NCI-H226 (cell line): ENCODE measurements around the gene LARP4B.
A peak's percentile ranks its signal among the peaks of the same experiment; 100 is the strongest.

Experiments
- DNase-seq: peaks from one replicate; pipeline ENCODE4 v3.0.0-alpha.2; 2015

Gene LARP4B

GRCh38 chr10:931326-932318 lies at the start of gene LARP4B:
TSS of gene LARP4B (minus strand) at chr10:931705. CDS start at chr10:885721, 45,984 bp downstream.
- DNase-seq = peak; percentile 86

GRCh38 chr10:980468-981093 lies 49.1 kb upstream of the LARP4B start:
- DNase-seq = no peak

GRCh38 chr10:978826-979421 lies 47.4 kb upstream of the LARP4B start:
- DNase-seq = no peak

- no peak for DNase-seq
Observed at GRCh38 chr10:976316-976715, 44.8 kb upstream of the LARP4B start.

- no peak for DNase-seq
Observed at GRCh38 chr10:974785-975074, 43.2 kb upstream of the LARP4B start.

- DNase-seq = no peak
Observed at GRCh38 chr10:974038-974784, 42.7 kb upstream of the LARP4B start.

- no peak for DNase-seq
Observed at GRCh38 chr10:972763-973162, 41.3 kb upstream of the LARP4B start.

GRCh38 chr10:971613-972012 lies 40.1 kb upstream of the LARP4B start:
- no peak for DNase-seq

- no peak for DNase-seq
Observed at GRCh38 chr10:971150-971542, 39.6 kb upstream of the LARP4B start.

GRCh38 chr10:970311-971149 lies 39.0 kb upstream of the LARP4B start:
- no peak for DNase-seq

GRCh38 chr10:969473-970150 lies 38.1 kb upstream of the LARP4B start:
- no peak for DNase-seq

GRCh38 chr10:968546-969199 lies 37.2 kb upstream of the LARP4B start:
- DNase-seq = no peak

- DNase-seq = no peak
Observed at GRCh38 chr10:966466-967235, 35.1 kb upstream of the LARP4B start.

- DNase-seq = no peak
Observed at GRCh38 chr10:964988-965417, 33.5 kb upstream of the LARP4B start.

- no peak for DNase-seq
Observed at GRCh38 chr10:964321-964987, 32.9 kb upstream of the LARP4B start.

GRCh38 chr10:963655-964054 lies 32.1 kb upstream of the LARP4B start:
- no peak for DNase-seq

GRCh38 chr10:963186-963585 lies 31.7 kb upstream of the LARP4B start:
- no peak for DNase-seq

GRCh38 chr10:962342-962741 lies 30.8 kb upstream of the LARP4B start:
- no peak for DNase-seq

GRCh38 chr10:958856-959255 lies 27.4 kb upstream of the LARP4B start:
- no peak for DNase-seq

GRCh38 chr10:958106-958505 lies 26.6 kb upstream of the LARP4B start:
- no peak for DNase-seq
